Kidney glomerular epithelial cell (primary cell): ENCODE measurements around the gene LPCAT1.
"Not testable (repeated sequence)": the region's sequence is repeated elsewhere in the genome, so short reads cannot be mapped to it uniquely, and the experiment has no call there.

Experiments
- DNase-seq: peaks from one replicate; lab custom pipeline; 2025; lab: John Stamatoyannopoulos, UW

LPCAT1 gene

GRCh38 chr5:1541702-1542400 lies 18.1 kb upstream of the LPCAT1 start:
- no peak for DNase-seq

- no peak for DNase-seq
Observed at GRCh38 chr5:1540831-1541701, 17.3 kb upstream of the LPCAT1 start.

DNA sequence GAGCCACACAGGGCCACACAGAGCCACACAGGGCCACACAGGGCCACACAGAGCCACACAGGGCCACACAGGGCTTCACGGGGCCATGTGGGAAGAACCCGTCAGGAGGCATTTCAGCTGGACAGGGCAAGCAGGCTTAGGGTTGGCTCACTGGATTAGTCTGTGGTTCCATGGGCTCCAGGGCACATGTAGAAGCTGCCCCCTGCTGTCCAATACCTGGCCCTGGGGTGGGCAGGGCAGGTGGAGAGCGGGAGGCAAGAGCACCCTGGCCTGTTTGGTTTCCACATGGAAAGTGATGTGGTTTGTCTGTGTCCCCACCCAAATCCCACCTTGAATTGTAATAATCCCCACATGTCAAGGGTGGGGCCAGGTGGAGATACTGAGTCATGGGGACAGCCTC lies 16.4 kb upstream of the LPCAT1 start:
- DNase-seq: no peak

- not testable (repeated sequence) for DNase-seq
Observed at GRCh38 chr5:1539393-1540161, 15.8 kb upstream of the LPCAT1 start.

DNA sequence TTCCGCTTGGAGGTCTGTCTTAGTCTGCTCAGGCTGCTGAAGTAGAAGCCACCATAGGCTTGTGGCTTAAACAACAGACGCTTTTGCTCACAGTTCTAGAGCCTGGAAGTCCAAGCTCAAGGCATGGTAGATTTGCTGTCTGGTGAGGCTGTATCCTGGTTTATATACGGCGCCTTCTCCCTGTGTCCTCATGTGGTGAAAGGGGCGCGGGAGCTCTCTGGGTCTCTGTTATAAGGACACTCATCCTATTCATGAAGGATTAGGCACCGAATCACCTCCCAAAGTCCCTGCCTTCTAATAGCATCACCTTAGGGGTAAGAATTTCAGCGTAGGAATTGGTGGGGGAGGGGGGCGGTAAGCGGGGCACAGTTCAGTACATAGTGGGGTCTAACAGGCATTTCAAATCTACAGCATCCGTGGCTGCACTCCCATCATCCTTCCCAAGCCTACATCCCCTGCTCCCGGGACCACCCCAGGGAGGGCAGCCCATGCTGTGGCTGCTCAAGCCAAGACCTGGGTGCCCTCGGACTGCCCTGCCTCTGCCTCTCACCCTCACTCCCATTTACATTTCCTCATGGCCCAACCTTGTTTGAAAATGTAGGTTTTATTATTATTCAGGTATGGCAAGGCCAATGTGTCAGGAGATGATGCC lies 15.1 kb upstream of the LPCAT1 start:
- DNase-seq: no peak

GRCh38 chr5:1538276-1538675 lies 14.5 kb upstream of the LPCAT1 start:
- DNase-seq: no peak

DNA sequence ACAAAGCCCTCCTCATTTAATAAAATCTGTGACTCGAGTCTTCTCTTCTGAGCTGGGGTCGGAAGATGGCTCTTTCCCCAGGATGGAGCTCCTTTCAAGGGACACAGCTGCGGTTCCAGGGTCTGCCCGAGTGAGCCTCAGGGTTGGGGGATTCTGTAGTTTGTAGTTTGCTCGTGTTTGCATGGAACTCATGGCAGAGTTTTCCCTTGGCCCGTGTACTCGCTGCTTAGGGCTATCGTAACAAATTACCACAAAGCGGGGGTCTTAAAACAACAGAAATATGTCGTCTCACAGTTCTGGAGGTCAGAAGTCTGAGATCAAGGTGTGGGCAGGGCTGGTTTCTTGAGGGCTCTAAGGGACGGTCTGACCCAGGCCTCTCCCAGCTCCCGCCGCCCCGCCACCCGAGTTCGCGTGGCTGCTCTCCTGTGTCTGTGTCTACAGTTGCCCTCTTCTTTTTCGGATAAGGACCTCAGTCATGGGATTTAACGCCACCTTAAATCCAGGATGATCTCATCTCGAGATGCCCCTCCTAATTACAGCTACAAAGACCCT lies 13.9 kb upstream of the LPCAT1 start:
- no peak for DNase-seq

- no peak for DNase-seq
Observed at GRCh38 chr5:1536871-1537602, 13.3 kb upstream of the LPCAT1 start.

DNA sequence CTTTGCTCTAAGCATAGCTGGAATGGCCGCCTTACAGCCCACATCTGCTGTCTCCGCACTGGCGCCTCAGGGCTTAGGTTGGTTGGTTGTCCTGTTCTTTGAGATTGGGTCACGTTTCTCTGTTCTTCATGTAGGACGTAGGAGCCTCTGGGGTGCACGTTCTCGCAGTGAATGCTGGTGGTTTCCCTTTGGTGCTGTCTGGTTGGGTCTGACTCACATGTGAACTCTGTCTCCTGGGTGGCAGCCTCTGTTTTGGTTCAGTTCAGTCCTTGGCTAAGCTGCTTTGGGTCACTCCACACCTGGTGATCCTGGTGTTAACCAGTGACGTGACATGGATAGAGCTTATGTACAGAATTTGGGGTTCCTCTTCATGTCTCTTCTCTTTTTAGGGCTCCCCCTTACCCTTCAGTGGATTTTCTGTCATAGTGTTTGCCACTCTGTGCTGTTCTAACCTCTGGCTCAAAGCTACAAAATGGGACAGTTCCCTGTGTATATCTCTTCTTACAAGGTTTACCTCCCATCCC lies 12.6 kb upstream of the LPCAT1 start:
- peak; percentile 17 for DNase-seq

GRCh38 chr5:1535646-1536045 lies 11.9 kb upstream of the LPCAT1 start:
- no peak for DNase-seq

GRCh38 chr5:1532384-1532783 lies 8.6 kb upstream of the LPCAT1 start:
- no peak for DNase-seq

GRCh38 chr5:1529498-1529897 lies 5.7 kb upstream of the LPCAT1 start:
- DNase-seq: no peak

GRCh38 chr5:1527533-1528205 lies 3.9 kb upstream of the LPCAT1 start:
- no peak for DNase-seq

DNA sequence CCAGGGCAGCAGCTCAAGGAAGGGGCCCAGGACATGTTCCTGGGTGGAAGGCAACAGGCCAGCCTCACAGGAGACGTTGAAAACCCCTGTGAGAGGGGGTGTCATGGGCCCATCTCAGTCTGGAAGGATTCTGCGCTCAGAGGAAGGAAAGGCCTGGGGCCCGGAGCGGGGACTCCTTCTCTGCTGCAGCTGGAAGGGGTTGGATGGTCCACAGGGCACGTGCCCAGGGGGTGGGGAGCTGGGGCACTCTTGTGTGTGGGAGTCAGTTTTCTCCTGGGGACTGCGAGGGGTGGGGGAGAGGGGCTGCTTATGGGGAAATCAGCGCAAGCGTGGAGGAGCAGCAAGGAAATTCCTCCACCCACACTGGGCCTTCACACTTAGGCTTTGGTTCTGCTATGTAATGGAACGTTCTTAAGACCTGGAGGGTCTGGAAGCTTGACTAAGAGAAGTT lies 2.9 kb upstream of the LPCAT1 start:
- no peak for DNase-seq

DNA sequence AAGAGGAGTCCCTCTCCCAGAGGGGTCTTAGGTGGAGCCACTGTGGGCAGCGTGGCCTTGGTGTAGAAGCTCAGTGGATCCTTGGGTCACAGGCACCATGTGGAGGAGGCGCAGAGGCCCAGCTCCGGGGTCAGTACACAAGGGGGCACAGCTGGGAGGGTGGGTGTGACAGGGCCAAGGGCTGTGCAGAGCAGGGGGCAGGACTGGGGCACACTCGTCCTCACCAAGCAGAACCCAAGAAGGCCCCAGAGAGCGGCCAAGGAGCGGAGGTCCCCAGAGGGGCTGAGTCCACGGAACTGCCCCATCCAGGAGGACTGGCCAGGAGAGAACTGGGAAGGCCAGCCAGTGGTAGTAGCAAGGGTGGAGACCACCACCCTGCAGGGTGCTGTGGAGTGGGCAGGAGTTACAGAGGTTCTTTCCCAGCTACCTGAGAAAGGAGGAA lies 2.5 kb upstream of the LPCAT1 start:
- DNase-seq: no peak

GRCh38 chr5:1525624-1526189 lies 1.9 kb upstream of the LPCAT1 start:
- DNase-seq: no peak

DNA sequence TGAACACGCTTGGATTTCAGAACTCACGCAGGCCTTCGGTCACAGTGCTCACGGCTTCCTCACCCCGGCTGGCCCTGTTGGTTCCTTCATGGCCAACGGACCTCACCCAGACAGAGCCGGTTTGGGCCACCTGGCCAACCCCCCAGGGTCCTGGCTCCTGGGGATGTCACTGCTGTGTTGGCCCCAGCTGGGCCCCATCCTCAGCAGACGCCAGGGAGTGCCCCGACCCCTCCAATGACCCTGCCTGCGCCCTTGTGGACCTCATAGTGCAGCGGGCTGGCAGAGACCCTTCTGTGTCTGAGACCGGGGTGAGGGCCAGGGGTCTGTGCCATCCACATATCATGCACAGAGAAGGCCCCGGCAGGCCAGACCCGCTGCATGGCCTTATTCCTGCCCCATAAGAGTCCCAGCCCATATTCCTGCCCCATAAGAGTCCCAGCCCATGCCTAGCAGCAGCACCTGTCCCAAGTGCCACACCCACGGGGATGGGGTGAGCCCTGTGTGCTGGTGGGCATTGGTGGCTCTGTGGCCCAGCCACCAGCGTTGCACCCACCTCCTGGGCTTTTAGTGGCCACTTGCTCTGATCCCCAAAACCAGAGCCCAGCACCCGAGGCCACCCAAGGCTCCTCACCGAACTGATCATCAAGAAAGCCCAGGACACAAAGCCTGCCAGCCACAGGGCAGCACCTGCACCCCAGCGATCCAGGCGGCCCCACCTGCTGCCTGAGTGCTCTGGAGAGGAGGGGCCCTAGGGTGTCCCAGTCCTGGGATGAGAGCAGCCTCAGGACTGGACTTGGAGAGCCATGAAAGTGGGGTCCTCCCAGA lies 1.3 kb upstream of the LPCAT1 start:
- no peak for DNase-seq

DNA sequence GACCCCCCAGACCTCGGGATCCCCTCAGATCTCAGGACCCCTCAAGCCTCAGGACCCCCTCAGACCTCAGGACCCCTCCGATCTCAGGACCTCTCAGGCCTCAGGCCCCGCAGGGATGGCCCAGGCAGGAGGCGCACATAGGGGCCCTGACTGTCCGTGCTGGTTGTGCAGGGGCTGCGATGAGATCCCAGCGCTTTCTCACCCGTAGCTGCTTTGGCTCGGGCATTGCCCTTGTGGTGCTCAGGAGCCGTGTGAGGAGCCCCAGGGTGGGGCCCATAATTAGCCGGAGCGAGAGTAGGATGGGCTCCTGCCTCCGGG lies 680 bp upstream of the LPCAT1 start:
- no peak for DNase-seq

DNA sequence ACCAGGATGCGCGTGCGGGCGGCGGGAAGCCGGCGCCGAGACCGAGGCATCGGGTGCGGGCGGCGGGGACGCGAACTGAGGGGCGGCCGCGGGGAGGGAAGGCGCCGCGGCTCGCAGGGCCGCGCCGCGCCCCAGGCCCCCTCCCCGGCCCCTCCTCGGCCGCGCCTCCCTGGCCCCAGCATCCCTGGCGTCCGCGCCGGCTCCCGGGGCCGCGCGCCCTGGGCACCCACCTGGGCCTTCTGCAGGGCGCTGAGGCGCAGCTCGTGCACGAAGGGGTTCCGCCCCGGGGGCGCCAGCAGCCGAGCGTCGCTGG lies 324 bp downstream of the LPCAT1 start:
- no peak for DNase-seq
